H1 (cell line): Measurements from ENCODE around the gene OBP2B. TPM values are rescaled to one million over a fixed set of nuclear protein-coding genes. Genes with fewer than 3 reads are reported as not detected.

ENCODE experiments used
- KDM5A ChIP-seq: fragments of 200-600 bp; IDR thresholded peaks from 2 replicates; pipeline ENCODE4 v1.7.1; 2012; ENCODE audit warnings: mild to moderate bottlenecking, low read length, inconsistent platforms, mixed read lengths
- SUZ12 ChIP-seq: fragments of 200-600 bp; sonication (generic); IDR thresholded peaks from 2 replicates; pipeline ENCODE4 v1.6.1; 2012; ENCODE audit warnings: mild to moderate bottlenecking, inconsistent platforms, low read length, moderate library complexity, mixed read lengths
- polyA plus RNA-seq, 7 experiments: library from polyadenylated mRNA; depleted of rRNA in 3 of 7; stranded (reverse) in 5 of 7; unstranded in 2 of 7; fragments of >200 nt in 5 of 7; fragments of 200-250 nt in 2 of 7; gene quantifications; 1 replicate in 5 of 7; 2 replicates in 1 of 7; 4 replicates in 1 of 7; pipeline versions ENCODE4 v1.2.1 to v1.2.3, GENCODE V29; 2011 to 2013; ENCODE audit warnings: missing spikeins in 2 of 7, mixed read lengths in 2 of 7
- total RNA-seq: library from RNA; stranded (reverse); fragmentation: NEBNext Ultra II Directional; extraction: Animal tissue kit (Norgen Biotek cat#: 25700); gene quantifications from 2 replicates; pipeline ENCODE4 v1.2.1, GENCODE V29; 2021

Gene OBP2B
- total and polyA plus RNA-seq, 2 of the 8 experiments (the other 6 are each of a cell fraction or from before 2014, with no cell fraction given) = not detected

GRCh38 chr9:133207021-133207531 is 2.0 kb downstream of the OBP2B start (continued):
- TF ChIP-seq KDM5A (no peak), SUZ12 (no peak)
